ENCODE results near the gene PLEKHN1.

The PLEKHN1 gene

DNA sequence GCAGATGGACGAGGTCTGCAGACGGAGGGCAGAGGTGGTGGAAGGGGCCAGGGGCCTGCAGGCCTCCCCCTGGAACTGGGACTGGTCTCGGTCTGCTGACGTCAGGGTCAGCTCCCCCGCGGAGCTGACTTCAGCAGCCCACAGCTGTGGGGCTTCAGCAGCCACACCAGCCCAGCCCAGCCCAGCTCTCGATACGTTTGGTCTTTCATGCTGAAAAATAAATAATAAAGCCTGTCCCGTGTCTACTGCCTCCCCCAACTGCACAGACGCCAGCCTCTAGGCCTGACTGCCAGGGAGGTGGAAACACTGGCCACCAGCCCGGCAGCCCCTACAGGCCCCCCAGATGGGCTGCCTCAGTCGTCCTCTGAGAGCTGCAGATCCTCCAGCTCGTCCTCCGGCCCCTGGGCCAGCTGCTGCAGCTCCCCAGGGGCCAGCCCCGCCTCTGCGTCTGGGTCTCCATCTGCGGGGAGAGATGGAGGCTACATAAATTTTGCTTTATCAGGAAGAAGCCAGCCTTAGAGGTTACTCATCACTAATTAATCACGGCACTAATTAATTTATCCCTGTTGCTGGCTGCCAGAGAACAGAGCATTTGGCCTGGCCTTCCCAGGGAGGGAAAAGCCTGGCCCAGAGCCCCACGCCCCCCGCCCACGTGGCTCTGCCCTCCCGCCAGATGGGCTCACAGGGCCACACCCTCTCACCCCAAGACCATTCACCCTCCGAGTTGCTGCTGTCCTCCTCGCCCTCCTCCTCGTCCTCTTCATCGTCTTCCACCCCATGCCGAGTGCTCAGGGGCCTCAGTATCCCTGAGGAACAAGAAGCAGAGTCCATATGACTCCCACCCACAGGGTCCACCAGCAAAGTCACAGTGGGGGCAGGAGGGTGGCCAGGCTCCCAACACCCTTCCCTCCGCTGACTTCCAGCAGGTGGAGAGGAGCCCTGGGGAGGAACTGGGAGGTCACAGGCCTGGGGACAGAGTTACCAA lies 21.6 kb upstream of the PLEKHN1 start (continued):
- TF ChIP-seq ZNF639 (tag by site-specific recombination; IDR thresholded peaks at IDR 0.05) (no peak), SP3 (tag by site-specific recombination; IDR thresholded peaks at IDR 0.05) (no peak), ZBTB48 (tag by site-specific recombination; IDR thresholded peaks at IDR 0.05) (peak; percentile 60), ZBTB26 (tag by site-specific recombination; optimal IDR thresholded peaks at IDR 0.05) (no peak), ZNF10 (tag by site-specific recombination; IDR thresholded peaks at IDR 0.05) (no peak), ZFP41 (tag by site-specific recombination; IDR thresholded peaks at IDR 0.05; ENCODE audit: borderline replicate concordance) (no peak), REST (tag by site-specific recombination; IDR thresholded peaks at IDR 0.05) (no peak), ZBTB21 (tag by site-specific recombination; IDR thresholded peaks at IDR 0.05) (peak; percentile 55; the same call in 1 of the 2 replicates), ZNF148 (tag by site-specific recombination; IDR thresholded peaks at IDR 0.05; ENCODE audit: borderline replicate concordance) (no peak), ZNF19 (tag by site-specific recombination; IDR thresholded peaks at IDR 0.05; ENCODE audit: low read depth) (no peak), ZSCAN4 (tag by site-specific recombination; IDR thresholded peaks at IDR 0.05) (no peak), ZBTB8A (tag by site-specific recombination; IDR thresholded peaks at IDR 0.05) (peak; percentile 46), PRDM10 (tag by site-specific recombination; IDR thresholded peaks at IDR 0.05) (peak; percentile 97), ZNF544 (tag by site-specific recombination; IDR thresholded peaks at IDR 0.05) (no peak), ZNF280C (tag by site-specific recombination; IDR thresholded peaks at IDR 0.05) (no peak), ZNF169 (tag by site-specific recombination; IDR thresholded peaks at IDR 0.05) (no peak), ZNF354C (tag by site-specific recombination; IDR thresholded peaks at IDR 0.05; ENCODE audit: borderline replicate concordance, low read depth) (no peak), ZNF274 (IDR thresholded peaks at IDR 0.05; ENCODE audit: low read length) (no peak), ZNF274 (tag by site-specific recombination; IDR thresholded peaks at IDR 0.05; ENCODE audit: borderline replicate concordance) (no peak)
- TF ChIP-seq, protein P1, sequence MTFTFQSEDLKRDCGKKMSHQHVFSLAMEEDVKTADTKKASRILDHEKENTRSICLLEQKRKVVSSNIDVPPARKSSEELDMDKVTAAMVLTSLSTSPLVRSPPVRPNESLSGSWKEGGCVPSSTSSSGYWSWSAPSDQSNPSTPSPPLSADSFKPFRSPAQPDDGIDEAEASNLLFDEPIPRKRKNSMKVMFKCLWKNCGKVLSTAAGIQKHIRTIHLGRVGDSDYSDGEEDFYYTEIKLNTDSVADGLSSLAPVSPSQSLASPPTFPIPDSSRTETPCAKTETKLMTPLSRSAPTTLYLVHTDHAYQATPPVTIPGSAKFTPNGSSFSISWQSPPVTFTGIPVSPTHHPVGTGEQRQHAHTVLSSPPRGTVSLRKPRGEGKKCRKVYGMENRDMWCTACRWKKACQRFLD (tag by site-specific recombination; IDR thresholded peaks at IDR 0.05): no peak

All from HEK293 (cell line).